ENCODE measurements around the gene APBA3. TPM values are rescaled to one million over a fixed set of nuclear protein-coding genes. Genes with fewer than 3 reads are reported as not detected.

Gene APBA3
- total and polyA plus RNA-seq, 2 of the 4 experiments (the other 2 are of a cell fraction), result 9.5 to 18.4 TPM

DNA sequence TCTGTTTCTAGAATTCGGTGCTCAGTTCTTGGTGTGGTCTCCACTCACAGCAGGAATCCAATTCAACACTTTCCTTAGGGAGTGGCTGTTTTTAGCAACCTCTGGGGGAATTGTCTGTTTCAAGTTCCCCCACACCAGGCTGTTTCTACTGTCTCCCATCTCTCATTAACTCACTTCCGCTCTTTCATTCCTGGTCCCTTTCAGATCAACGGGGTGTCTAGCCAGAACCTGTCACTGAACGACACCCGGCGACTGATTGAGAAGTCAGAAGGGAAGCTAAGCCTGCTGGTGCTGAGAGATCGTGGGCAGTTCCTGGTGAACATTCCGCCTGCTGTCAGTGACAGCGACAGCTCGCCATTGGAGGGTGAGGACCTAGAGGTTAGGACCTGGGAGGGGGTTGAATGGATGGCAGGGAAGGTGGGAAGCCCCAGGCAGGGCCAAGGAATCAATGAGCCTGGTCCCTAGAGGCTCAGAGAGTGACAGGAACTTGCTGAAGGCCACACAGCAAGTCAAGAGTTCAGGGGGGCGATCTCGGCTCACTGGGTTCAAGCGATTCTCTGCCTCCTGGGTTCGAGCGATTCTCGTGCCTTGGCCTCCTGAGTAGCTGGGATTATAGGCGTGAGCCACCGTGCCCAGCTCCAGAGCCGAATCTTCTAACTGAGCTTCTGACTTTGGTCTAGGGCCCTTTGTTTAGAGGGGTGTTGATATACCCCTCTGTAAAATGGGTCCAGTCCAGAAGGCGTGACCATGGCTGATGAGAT, 27.8 kb downstream of the APBA3 start:
- dilution Hi-C loops (cut with HindIII; ENCODE audit: low sequenced_read_pairs, unreplicated experiment), result no loop called here
- DNase-seq, result no peak
- Histone ChIP-seq H3K4ac (ENCODE audit: low read depth, low read length) (no peak overlapping the region), H2BK5ac (ENCODE audit: low read depth, low read length, poor library complexity, severe bottlenecking) (no peak overlapping the region), H3K23ac (ENCODE audit: low read depth, low read length) (no peak overlapping the region), H3K4me1 (ENCODE audit: control insufficient read depth, insufficient read depth, low read length) (no peaks in the 10 kb centered on the region), H3K9ac (ENCODE audit: low read depth, low read length) (no peak overlapping the region), H2BK20ac (ENCODE audit: low read depth, low read length) (no peak overlapping the region), H3K9me3 (ENCODE audit: control insufficient read depth, insufficient read depth, low read length) (no peaks in the 10 kb centered on the region; the same call in 1 of the 2 replicates), H3K4me3 (ENCODE audit: insufficient read depth, low read depth, low read length) (no peak overlapping the region), H3K18ac (ENCODE audit: low read depth, low read length) (no peak overlapping the region), H4K8ac (ENCODE audit: low read depth in 2 of 2, low read length in 2 of 2) (no peak overlapping the region), H3K27ac (ENCODE audit: insufficient read depth, low read length) (no peak overlapping the region), H2BK120ac (ENCODE audit: low read depth, low read length) (no peak overlapping the region), H4K91ac (ENCODE audit: insufficient read depth, low read depth, low read length) (no peak overlapping the region), H4K20me1 (ENCODE audit: insufficient read depth, low read length) (no peaks in the 10 kb centered on the region), H3K14ac (replicated peaks; ENCODE audit: low read depth, low read length) (no peak overlapping the region), H3K56ac (ENCODE audit: extremely low read depth, insufficient read depth, low read length) (no peak overlapping the region), H2BK15ac (ENCODE audit: low read depth, low read length) (no peak overlapping the region), H3K27me3 (ENCODE audit: control insufficient read depth, insufficient read depth, low read length) (peaks cover 11% of the 10 kb centered on the region), H4K5ac (ENCODE audit: low read depth, low read length) (no peak overlapping the region), H2AK9ac (replicated peaks; ENCODE audit: low read depth, low read length, poor library complexity) (no peak overlapping the region), H3K4me2 (ENCODE audit: low read depth, low read length) (no peak overlapping the region), H3K9me1 (ENCODE audit: insufficient read depth, low read length) (peaks cover 8% of the 10 kb centered on the region; the same call in 1 of the 2 replicates), H3K79me1 (ENCODE audit: low read depth in 1 of 2, low read length in 2 of 2) (no peaks in the 10 kb centered on the region), H2AFZ (replicated peaks; ENCODE audit: low read length, poor library complexity) (no peak overlapping the region), H3K36me3 (ENCODE audit: control insufficient read depth, insufficient read depth, low read length) (no peaks in the 10 kb centered on the region), H2AK5ac (ENCODE audit: low read depth, low read length) (no peak overlapping the region)
- TF ChIP-seq FOS (IDR thresholded peaks at IDR 0.05; ENCODE audit: low read depth, low read length) (no peak), RAD21 (IDR thresholded peaks at IDR 0.05; ENCODE audit: low read length) (no peak), MXI1 (IDR thresholded peaks at IDR 0.05; ENCODE audit: borderline replicate concordance, low read depth, low read length) (no peak)
- TF ChIP-seq, protein P1, sequence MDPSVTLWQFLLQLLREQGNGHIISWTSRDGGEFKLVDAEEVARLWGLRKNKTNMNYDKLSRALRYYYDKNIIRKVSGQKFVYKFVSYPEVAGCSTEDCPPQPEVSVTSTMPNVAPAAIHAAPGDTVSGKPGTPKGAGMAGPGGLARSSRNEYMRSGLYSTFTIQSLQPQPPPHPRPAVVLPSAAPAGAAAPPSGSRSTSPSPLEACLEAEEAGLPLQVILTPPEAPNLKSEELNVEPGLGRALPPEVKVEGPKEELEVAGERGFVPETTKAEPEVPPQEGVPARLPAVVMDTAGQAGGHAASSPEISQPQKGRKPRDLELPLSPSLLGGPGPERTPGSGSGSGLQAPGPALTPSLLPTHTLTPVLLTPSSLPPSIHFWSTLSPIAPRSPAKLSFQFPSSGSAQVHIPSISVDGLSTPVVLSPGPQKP (IDR thresholded peaks at IDR 0.05; ENCODE audit: borderline replicate concordance, low read depth, low read length), result no peak
- ChIA-PET CTCF (no interaction called here), POLR2A (ENCODE audit: unreplicated experiment) (no interaction called here)
- 59% methylated on average over 7 of the region's 20 CpGs; no CpG with 5 or more reads in 1 of the 2 experiments for WGBS, 2 experiments (ENCODE audit: extremely low coverage in 2 of 2, insufficient read length in 1 of 2)
- intact Hi-C loops (cut with micrococcal nuclease), result no loop called here
- in situ Hi-C loops (cut with MboI; ENCODE audit: low sequenced_read_pairs), result no loop called here
- BruUV-seq (replicated peaks), result no TSS peak
- ATAC-seq (ENCODE audit: low read depth), result no peak
